ENCODE results near the gene RHAG.
A peak's percentile ranks its signal among the peaks of the same experiment; 100 is the strongest.
"Not testable (repeated sequence)": the region's sequence is repeated elsewhere in the genome, so short reads cannot be mapped to it uniquely, and the experiment has no call there.

The RHAG gene

GRCh38 chr6:49635978-49636712 lies 494 bp downstream of the RHAG start:
- DNase-seq (ENCODE audit: low spot score), result no peak

DNA sequence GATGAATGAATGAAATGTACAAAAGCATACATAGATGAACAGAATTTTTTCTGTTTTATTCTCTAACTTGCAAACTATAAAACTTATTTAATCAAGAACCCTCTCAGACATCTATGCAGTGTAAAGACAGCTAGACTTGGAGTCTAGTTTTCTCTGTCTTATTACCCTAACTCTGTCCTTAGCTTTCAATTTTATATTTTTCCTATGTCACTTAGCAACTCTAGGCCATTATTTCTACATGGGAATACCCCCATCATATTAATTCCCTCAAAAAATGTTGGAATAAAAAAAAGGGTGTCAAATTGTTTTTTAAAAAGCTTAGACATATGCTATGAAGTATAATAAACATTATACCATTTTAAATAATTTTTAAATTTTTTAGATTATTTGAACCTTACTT lies 1.2 kb downstream of the RHAG start:
- DNase-seq (ENCODE audit: low spot score), result no peak

- no peak for DNase-seq (ENCODE audit: low spot score)
These were observed 1.8 kb downstream of the RHAG start for GRCh38 chr6:49634836-49635218.

- no peak for DNase-seq (ENCODE audit: low spot score)
These were observed 2.4 kb downstream of the RHAG start for GRCh38 chr6:49634092-49634835.

DNA sequence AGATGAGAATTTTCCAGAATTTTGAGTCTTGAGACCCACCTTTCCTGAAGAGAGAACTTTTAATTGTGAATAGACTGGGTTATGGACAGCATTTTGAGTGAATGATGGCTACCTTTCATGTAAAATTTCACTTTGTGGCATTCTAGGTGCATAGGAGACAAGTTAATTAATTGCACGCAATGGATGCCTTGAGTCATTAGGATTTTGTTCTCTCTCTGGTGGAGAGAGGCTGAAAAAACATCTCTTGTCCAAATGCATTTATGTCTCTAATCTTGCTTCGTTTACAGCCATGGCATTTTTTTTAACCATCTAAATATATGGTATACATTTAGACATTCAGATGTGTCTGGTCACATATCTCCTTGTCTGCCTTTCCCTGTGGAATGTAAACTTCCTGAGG lies 3.1 kb downstream of the RHAG start:
- DNase-seq (ENCODE audit: low spot score), result no peak

DNA sequence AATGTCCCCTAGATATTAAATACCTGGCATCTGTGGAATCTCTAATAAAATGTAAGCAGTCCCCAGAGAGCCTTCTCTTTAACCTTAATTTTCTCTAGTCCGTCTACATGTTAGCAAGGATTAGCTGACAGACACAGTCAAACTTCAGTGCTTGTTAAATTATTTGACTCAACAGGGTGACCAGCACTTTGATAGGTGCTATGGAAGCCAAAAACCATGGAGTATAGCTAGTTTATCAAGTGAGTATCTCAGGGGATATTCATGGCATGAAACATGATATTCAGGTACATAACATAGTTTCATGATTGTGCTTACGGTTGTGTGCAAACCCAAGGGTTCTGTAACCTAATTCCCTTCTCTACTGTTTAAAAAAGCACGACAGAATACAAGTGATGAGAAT lies 3.9 kb downstream of the RHAG start:
- DNase-seq (ENCODE audit: low spot score), result no peak

- DNase-seq (ENCODE audit: low spot score), result not testable (repeated sequence)
These were observed 7.1 kb downstream of the RHAG start for GRCh38 chr6:49629485-49630088.

- no peak for DNase-seq (ENCODE audit: low spot score)
These were observed 9.8 kb downstream of the RHAG start for GRCh38 chr6:49626811-49627210.

DNA sequence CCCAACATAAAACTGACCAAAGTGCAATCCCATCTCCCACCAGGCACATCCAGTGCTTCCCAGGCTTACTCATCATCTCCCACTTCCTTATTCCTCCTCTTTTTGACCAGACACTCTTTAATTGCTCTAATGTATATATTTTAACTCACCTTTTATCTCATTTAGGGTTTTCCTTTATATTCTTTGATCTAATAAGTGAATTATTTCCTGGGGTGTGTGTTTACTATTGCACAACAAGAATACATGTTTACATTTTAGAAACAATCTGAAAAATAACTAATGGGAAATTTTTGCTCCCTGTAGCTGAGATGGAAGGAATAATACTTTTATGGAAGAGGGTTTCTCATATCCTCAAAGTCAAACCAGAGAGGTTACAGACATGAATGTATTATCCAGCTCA lies 18.4 kb downstream of the RHAG start:
- no peak for DNase-seq (ENCODE audit: low spot score)

GRCh38 chr6:49614144-49614543 lies 22.5 kb downstream of the RHAG start:
- not testable (repeated sequence) for DNase-seq (ENCODE audit: low spot score)

- DNase-seq (ENCODE audit: low spot score), result no peak
These were observed 27.4 kb downstream of the RHAG start for GRCh38 chr6:49609285-49609684.

GRCh38 chr6:49608275-49608674 lies 28.4 kb downstream of the RHAG start:
- DNase-seq (ENCODE audit: low spot score), result not testable (repeated sequence)

- no peak for DNase-seq (ENCODE audit: low spot score)
These were observed 29.2 kb downstream of the RHAG start for GRCh38 chr6:49607391-49607982.

DNA sequence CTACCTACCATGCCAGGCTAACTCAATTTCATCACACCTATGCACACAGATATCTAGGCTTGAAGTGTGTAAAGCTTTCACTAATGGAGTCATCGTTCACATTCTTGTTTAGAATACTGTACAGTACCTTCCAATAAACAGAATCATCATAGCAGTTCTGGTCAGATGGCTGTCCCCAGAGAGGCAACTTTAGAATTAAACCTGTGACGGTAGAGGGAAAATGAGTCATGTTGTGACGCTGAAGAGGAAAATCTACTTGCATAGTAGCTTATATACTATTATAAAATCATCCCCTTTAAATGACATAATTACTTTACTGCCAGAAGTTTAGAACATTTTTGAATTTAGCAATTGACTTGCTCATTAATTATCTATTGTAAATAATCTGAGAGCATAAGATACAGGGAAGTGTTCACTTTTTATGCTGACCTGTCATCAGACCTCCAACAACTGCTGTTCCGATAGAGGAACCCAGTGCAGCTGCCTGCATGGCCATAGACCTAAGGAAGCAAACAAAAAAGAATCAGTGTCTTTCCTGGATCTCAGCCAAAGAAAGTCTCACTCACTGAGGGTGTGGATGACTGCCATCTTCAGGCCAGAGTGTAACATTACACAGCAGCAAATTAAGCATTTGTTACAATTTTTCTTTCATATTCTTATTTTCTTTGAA lies 29.8 kb downstream of the RHAG start:
- peak; percentile 68 for DNase-seq (ENCODE audit: low spot score)

DNA sequence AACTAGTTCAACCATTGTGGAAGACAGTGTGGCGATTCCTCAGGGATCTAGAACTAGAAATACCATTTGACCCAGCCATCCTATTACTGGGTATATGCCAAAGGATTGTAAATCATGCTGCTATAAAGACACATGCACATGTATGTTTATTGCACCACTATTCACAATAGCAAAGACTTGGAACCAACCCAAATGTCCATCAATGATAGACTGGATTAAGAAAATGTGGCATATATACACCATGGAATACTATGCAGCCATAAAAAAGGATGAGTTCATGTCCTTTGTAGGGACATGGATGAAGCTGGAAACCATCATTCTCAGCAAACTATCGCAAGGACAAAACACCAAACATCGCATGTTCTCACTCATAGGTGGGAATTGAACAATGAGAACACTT lies 32.6 kb downstream of the RHAG start:
- not testable (repeated sequence) for DNase-seq (ENCODE audit: low spot score)

GRCh38 chr6:49587262-49587661 lies 49.4 kb downstream of the RHAG start:
- DNase-seq (ENCODE audit: low spot score), result not testable (repeated sequence)

DNA sequence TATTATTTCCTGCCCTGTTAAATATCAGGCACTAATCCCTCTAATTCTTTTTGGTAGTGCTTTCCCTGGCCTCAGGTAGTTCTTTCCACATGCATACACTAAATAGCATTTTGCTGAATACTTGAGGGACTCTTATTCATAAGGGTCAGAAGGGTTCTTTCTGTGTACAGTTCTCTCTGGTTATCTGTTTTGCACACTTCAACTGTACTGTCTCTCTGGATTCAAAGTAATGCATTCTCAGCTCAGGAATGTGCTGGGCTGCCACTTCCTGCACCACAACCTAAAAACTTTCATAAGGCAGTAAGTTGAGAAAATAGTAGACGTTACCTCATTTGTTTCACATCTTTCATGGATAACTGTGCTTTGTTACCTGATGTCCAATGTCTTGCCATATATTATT lies 54.1 kb downstream of the RHAG start:
- DNase-seq (ENCODE audit: low spot score), result no peak

GRCh38 chr6:49579649-49580048 lies 57.0 kb downstream of the RHAG start:
- no peak for DNase-seq (ENCODE audit: low spot score)

DNA sequence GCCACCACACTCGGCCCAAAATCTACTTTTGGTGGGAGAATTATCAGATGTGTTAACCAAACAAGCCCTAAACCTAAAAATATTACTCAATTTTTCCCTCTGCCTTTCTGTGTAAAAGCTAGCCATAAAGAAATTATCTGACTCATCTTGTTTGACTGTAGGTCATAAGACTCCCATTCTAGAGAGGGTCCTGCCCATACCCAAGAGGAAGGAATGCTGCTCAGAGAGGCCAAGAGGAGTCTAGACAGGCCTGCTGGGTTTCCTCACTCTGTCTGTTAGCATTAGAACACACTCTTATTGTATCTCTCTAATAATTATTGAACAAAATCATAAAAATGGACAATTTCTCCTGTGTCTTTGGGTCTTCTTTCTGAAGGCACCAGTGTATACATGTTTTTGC lies 60.0 kb downstream of the RHAG start:
- DNase-seq (ENCODE audit: low spot score), result no peak

DNA sequence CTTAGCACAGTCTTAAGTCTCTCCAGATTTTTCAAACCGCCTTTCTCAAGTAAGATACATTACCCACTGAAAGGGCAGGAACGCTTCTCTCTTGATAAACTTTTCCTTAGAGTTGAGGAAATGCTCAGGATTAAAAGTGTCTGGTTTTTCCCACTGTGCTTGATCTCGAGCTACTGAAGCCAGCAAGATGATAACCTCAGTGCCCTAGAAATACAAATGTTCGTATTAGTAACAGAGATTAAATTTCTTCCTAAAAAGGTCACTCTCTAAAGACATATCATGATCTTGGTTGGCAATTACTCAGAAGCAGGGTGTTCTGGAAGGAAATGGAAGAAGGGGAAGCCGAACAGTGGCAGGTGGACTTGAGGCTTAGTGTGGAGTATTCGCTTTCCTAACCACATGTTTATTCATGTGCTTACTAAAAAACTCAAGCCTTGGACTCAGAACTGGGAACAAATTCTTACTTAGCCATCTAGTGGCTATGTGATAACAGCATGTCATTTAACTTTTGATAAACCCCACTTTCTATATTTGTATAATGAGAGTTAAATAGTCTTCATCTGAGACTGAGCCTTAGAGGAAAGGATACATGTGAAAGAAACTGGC lies 66.1 kb downstream of the RHAG start:
- peak; percentile 4 for DNase-seq (ENCODE audit: low spot score)

GRCh38 chr6:49565855-49566254 lies 70.8 kb downstream of the RHAG start:
- no peak for DNase-seq (ENCODE audit: low spot score)

GRCh38 chr6:49565261-49565660 lies 71.4 kb downstream of the RHAG start:
- DNase-seq (ENCODE audit: low spot score), result no peak
